GM18517 (cell line): ENCODE measurements around the gene METTL22.

Experiments used
- ATAC-seq: cut with Tn5 transposase; IDR thresholded peaks from one replicate; pipeline ENCODE4 v1.9.1; 2021; ENCODE audit warnings: mild to moderate bottlenecking, moderate library complexity; ENCODE audit not compliant: unreplicated experiment

METTL22 gene

GRCh38 chr16:8621572-8622314 is at the start of gene METTL22:
TSS of gene METTL22 (plus strand) at chr16:8621698. CDS start at chr16:8625666, 3,968 bp downstream.
- no peak for ATAC-seq

DNA sequence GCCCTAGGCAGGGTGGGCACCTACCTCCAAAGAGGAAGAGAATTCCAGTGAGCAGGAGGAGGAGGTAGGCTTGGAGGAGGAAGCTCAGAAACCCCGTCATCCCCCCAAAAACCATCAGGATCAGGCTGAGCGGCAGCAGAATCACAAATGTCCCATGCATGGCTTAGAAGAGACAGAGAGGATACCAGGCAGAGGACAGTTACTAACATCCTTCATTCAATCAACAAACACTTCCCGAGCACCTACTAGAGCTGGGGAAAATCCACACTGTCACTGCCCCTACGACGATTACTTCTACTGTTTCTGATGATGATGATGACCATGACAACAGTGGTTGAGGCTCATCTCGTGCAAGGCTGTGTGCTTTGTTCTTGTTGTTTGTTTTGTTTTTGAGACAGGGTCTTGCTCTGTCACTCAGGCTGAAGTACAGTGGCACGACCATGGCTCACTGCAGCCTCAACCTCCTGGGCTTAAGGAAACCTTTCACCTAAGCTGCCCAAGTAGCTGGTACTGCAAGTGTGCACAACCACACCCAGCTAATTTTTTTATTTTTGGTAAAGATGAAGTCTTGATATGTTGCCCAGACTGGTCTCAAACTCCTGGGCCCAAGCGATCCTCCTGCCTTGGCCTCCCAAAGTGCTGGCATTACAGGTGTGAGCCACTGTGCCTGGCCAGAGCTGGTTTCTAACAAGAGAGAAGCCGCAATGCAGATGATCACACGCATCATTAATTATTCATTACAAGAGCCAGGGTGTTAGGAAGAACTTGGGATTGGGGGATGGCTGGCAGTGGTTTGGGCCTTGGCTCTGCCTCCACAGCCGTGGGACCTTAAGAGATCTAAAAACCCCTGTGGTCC is 49.2 kb upstream of the METTL22 start:
- ATAC-seq = no peak

GRCh38 chr16:8572919-8573724 is 48.4 kb upstream of the METTL22 start:
- no peak for ATAC-seq

DNA sequence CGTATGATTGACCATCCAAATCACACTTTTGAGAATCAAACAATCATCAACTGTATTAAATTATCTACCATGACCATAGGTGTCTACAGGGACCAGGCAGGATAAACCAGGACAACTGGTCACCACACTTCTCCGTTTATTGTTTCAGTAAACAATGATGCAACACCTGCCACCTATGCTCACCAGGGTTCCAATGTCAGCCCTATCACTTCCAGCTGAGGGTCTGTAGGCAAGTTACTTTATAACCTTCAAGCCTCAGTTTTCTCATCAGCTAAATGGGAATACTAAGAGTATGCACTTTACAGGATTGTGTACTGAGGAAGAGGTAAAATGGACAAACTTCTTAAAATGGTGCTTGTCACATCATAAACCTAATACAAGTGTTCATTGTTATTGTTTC is 46.1 kb upstream of the METTL22 start:
- no peak for ATAC-seq

- ATAC-seq = no peak
Observed at GRCh38 chr16:8576141-8577004, 45.1 kb upstream of the METTL22 start.

- no peak for ATAC-seq
Observed at GRCh38 chr16:8577678-8578304, 43.7 kb upstream of the METTL22 start.

- no peak for ATAC-seq
Observed at GRCh38 chr16:8579559-8579958, 41.9 kb upstream of the METTL22 start.

DNA sequence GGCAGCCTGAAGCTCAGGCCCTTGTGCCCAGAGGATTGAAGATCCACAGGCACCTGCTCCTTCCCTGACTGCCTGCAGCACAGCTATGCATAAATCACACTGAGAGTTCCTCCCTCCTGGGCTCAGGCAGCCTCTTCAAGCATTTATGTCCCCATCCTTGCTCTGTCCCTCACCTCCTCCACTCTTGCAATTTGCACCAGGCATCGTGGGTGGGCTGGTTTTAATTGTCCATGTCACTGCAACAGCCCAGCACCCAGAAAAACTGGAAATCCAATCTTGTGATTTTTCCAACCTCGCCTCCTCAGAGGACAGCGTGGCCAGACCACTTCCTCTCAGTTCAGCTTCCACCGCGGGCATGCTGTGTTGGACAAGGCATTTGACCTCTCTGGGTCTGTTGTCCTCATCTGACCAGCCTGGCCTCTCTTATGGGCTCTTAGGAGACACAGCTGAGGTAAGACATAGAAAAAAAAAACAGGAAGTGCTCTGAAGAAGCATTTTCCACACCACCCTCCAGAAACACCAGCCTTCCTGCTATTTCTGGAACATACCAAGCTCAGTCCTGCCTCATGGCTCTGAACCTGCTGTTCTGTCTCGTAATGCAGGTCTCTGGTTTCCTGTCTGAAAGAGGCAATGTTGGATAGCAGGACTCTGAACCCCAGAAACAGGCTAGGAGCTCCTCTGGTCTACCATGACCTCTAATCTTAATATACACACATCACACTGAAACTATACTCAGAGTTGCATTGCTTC is 39.5 kb upstream of the METTL22 start:
- no peak for ATAC-seq

DNA sequence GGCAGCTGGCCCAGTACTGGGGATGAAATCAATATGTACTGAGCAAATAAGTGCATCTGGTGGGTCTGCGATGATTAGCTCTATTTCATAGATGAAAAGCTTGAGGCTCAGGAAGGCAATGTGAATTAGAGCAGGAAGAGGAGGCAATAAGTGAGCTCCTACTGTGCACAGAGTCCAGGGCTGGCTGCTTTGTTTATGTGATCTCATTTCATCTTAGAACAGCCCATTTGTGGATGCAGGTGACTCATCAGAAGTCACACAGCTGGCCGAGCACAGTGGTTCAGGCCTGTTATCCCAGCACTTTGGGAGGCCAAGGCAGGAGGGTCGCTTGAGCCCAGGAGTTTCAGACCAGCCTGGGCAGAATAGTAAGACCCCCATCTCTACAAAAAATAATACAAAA is 38.3 kb upstream of the METTL22 start:
- no peak for ATAC-seq

DNA sequence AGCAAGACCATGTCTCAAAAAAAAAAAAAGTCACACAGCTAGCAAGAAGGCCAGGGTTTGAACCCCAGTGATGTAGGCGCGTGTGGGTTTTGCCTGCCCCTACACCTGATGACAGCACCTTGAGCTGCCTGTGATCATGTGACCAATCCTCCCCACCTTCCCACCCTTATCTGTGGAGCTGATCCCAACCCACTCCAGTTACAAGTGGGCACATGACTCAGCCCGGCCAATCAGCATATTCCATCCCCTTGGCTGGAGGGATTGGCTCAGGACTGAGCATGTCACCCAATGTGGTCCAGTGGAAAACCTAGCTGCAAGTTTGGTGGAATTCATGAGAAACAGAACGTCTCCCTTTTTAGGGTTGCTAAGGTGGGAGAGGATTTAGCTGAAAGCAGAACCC is 37.8 kb upstream of the METTL22 start:
- ATAC-seq = no peak

DNA sequence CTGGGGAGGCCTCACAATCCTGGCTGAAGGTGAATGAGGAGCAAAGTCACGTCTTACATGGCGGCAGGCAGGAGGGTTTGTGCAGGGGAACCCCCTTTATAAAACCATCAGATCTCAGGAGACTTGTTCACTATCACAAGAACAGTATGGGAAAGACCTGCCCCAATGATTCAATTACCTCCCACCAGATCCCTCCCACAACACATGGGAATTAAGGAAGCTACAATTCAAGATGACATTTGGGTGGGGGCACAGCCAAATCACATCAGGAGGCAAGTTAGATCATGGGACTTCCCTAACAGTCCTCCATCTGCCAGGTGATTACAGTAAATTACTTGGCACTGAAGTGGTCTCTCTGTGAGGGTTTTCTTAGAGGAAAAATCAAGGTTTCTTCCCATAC is 36.5 kb upstream of the METTL22 start:
- no peak for ATAC-seq

- no peak for ATAC-seq
Observed at GRCh38 chr16:8585857-8586256, 35.6 kb upstream of the METTL22 start.

DNA sequence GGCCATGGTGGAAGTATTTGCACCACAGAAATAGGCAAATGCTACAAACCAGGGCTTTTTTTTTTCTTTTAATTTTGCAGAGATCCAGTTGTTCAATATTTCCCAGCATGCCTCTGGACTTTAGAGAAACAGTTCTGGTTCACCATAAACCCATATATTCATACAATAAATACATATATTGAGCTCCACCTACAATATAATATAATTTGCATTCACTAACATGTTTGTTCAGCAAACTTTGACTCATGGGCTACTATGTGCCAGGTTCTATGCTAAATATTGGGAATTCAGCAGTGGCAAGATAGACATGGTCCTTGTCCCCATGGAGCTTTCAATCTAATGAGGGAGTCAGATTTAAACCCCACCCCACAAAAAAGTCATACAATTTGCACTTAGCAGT is 34.4 kb upstream of the METTL22 start:
- no peak for ATAC-seq

- no peak for ATAC-seq
Observed at GRCh38 chr16:8588682-8589056, 32.8 kb upstream of the METTL22 start.

DNA sequence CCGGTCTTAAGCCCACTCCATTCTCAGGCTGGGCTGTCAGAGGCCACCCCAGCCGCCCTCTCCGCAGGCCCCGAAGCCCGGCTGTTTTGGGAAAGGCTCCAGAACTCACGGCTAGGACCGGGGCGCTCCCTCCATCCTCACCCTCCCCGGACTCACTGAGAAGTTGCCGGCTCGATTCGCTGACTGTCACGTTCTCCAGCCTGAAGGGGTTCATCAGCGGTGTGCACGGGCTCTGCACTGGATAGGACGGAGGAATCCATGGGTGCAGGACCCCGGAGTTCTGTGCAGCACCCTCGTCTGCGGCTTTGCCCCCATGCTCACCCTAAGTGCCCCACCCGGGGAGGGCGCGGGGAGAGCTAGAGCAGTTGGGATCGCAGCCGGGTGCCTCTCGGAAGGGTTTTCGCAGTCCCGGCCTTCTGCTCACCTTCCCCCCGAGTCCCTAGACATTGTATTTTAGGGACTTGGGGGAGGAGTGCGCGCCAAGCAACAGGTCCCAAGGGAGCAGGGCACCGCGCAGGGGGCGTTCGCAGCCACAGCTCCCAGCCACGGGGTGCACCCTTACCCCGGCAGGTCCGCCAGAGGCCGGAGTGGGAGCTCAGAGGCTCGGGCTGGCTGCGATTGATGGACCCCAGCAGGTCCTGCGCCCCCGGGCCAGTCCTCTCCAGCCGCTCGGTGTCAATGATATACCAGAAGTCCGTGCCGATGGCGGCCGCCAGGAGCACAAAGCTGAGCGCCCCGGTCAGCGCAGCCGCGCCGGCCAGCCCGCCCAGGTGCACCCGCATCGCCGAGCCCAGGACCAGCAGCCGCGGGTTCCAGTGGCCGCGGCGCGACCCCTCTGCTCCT is 32.2 kb upstream of the METTL22 start:
- ATAC-seq = no peak

DNA sequence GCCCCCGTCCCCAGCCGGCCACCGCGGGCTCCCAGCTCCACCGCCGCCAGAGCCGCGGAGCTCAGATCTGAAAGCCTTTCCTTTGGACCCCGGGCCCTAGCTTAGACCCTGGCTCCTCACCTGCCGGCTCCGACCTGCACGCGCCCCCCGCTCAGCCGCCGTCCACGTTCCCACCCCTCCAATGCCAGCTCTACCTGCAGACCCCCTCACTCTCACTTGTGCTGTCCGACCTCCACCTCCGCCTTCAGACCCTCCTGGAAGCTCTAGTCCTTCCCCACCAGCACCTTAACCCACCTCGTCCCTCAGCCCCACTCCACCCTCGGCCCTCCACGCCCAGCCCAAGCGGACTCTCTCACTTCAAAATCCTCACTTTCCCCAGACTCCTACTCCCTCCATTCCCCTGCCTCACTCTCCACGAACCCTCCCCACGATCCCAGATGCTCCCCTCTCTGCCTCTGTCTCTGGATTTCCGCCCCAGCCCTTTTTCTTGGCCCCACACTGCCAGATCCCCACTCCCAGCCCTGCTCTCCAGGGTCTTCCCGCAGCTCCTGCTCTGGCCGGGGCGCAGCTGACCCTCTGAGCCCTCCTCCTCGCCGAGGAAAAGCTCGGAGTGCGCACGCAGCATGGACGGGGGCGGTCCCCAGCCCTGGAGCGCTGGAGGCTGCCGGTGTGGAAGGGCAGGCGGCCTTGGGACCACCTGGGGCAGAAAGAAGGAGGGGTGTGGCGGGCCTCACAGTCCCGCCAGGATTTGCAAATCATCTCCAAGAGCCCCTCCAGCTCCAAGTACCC is 31.4 kb upstream of the METTL22 start, which contains the start of gene TMEM114:
Gene TMEM114, minus strand, starts transcription at position 612 of the 789 bp plus-strand sequence. CDS start 673 bp downstream, outside the sequence.
- ATAC-seq = no peak

DNA sequence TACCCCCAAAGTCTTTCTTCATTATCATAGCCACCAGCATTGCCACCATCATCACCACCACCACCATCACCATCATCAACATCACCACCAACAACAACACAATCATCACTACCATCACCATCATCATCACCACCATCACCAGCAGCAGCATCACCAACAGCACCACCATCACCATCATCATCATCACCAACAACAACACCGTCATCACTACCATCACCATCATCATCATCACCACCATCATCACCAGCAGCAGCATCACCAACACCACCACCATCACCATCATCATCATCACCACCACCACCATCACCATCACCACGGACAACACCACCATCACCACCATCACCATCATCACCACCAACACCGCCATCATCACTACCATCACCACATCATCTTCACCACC is 30.7 kb upstream of the METTL22 start:
- no peak for ATAC-seq
